Measurements from ENCODE around the gene TRPT1.

GRCh38 chr11:64186492-64187165 is 39.4 kb downstream of the TRPT1 start:
- TF ChIP-seq CTCF (IDR thresholded peaks at IDR 0.05) (no peak), POLR2A (IDR thresholded peaks at IDR 0.05) (no peak)
